ENCODE data around the gene HRH1.
"Not testable (repeated sequence)": the region's sequence is repeated elsewhere in the genome, so short reads cannot be mapped to it uniquely, and the experiment has no call there.

Gene HRH1

GRCh38 chr3:11211531-11212298, 57.4 kb downstream of the HRH1 start:
- no peak for DNase-seq

DNA sequence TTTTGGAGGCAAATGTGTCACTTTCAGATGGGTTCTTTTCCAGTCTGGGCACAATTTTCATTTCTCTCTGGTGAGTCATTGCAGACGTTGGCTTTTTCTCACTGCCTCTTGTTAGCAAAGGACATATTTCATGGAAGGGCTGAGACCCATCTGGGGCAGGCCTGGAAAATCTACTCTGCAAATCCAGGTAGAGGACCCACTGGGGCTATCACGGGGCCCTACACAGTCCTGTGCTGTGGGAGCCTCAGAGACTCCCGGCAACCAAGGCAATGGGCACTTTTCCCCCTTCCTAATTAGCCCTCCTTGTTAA, 58.0 kb downstream of the HRH1 start:
- DNase-seq, result no peak

GRCh38 chr3:11212784-11213183, 58.5 kb downstream of the HRH1 start:
- DNase-seq, result no peak

DNA sequence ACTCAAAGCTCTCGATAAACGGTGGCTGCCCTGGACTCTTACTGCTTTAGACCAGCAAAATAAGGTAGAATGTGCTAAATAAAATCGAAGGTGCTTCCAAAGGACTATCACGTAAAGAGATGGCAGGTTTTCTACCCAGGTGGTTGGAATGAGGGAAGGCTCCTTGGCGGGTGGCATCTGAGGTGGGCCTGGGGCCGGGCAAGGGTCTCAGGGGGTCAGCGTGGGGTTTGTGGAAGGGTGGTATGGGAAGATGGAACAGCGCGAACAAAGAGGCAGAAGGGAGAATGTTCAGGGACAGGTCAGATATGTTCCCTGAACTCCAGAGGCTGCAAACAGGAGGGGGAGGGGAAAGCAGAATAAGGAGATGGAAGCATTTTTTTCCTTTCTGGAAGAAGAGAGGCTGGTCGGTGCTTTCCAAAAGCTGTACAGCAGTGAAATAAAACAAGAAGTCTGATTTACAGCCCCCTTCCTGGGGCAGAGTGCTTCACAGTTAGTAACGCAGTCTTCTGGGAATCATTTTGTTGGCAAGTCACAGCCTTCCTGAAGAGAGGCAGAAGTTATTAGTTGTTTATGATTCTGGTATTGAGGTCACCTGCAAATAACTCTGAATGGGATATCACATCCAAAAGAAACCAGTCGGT, 59.6 kb downstream of the HRH1 start:
- DNase-seq, result no peak

- DNase-seq, result no peak
Observed at GRCh38 chr3:11214451-11214978, 60.2 kb downstream of the HRH1 start.

DNA sequence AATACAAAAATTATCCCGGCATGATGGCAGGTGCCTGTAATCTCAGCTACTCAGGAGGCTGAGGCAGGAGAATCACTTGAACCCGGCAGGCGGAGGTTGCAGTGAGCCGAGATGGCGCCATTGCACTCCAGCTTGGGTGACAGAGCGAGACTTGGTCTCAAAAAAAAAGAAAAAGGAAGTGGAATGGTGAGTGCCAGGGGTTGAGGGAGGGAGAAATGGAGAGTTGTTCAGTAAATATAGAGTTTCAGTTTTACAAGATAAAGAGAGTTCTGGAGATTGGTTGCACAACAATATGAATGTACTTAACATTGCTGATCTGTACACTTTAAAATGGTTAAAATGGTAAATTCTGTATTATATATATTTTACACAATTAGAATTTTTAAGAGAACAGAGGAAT, 63.1 kb downstream of the HRH1 start:
- not testable (repeated sequence) for DNase-seq

DNA sequence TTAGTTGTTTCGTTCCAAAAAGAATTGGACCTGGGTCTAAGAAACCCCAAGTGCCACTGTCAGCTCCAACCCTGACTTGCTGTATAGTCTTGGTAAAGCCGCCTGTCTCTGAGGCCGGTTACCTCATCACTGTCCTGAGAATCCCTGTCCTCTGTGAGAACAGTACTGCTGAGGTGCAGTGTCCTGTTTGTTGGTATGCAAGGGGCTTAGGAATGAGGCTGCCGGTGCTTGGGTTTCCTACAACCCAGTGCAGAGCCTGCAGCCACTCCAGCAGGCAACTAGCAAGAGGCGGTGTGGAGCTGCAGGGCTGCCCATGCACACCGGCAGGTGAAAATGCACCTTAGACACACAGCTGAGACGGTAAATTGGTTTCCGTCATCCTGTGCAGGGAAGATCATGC, 65.9 kb downstream of the HRH1 start:
- peak; percentile 83 for DNase-seq

- no peak for DNase-seq
Observed at GRCh38 chr3:11221818-11222415, 67.6 kb downstream of the HRH1 start.

- DNase-seq, result no peak
Observed at GRCh38 chr3:11224010-11224409, 69.7 kb downstream of the HRH1 start.

- no peak for DNase-seq
Observed at GRCh38 chr3:11224870-11225229, 70.6 kb downstream of the HRH1 start.

- DNase-seq, result no peak
Observed at GRCh38 chr3:11226042-11226370, 71.7 kb downstream of the HRH1 start.

DNA sequence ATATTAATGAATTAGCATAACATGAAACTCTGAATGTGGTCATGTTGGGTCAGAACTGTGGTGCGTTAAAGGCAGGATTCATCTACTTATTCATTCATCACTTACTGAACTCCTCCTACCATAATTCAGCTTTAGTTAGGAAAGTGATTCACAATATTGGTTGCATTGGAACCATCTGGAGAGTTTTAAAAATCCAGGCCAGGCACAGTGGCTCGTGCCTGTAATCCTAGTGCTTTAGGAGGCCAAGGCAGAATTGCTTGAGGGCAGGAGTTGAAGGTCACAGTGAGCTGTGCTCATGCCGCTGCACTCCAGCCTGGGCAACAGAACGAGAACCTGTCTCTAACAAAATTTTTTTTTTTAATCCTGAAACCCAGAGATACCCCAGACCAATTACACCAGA, 73.7 kb downstream of the HRH1 start:
- no peak for DNase-seq

DNA sequence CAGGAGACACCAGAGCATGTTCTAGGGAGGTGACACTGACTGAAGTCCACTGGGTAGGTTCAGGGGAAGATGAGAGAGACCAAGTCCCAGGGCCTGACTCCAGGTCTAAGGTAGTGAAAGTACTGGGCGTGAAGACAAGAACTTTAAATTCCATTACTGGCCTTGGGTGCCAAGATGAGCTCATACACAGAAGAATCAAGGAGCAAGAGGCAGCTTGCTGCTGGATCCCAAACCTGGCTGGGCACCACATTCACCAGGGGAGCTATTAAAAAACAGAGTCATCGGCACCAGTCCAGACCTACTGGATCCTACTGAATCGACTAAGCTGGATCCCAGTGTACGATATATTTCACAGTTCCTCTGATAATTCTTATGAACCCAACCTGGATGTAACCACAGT, 75.8 kb downstream of the HRH1 start:
- DNase-seq, result no peak

DNA sequence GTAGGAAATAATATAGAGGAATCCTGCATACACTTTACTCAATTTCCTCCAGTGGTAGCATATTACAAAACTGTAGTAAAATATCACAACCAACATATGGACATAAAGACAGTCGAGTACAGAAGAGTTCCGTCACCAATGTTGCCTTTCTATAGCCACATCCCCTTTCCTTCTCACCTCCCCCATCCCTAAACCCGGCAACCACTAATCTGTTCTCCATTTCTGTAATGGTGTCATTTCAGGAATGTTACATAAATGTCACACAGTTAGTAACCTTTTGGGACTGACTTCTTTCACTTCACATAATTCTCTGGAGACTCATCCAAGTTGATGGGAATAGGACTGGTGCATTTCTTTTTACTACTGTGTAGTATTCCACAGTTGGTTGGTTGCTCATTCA, 76.5 kb downstream of the HRH1 start:
- DNase-seq, result no peak

DNA sequence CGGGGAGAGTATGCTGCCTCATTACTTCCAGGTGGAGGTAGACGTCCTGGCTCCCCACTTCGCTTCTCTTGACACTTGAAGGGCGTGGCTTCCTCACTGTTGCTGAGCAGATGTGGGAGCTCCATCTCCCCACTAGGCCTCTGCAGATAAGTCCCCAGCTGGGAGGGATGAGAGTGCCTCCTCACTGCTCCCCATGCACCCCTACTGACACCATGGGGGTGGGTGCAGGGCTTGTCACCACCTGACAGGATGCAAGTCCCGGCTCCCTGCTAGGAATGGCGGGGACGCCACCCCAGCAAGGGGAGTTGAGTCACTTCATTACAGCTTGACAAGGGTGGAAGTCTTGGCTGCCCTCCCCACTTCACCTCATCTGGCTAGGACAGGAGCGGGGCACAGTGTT, 81.1 kb downstream of the HRH1 start:
- no peak for DNase-seq

DNA sequence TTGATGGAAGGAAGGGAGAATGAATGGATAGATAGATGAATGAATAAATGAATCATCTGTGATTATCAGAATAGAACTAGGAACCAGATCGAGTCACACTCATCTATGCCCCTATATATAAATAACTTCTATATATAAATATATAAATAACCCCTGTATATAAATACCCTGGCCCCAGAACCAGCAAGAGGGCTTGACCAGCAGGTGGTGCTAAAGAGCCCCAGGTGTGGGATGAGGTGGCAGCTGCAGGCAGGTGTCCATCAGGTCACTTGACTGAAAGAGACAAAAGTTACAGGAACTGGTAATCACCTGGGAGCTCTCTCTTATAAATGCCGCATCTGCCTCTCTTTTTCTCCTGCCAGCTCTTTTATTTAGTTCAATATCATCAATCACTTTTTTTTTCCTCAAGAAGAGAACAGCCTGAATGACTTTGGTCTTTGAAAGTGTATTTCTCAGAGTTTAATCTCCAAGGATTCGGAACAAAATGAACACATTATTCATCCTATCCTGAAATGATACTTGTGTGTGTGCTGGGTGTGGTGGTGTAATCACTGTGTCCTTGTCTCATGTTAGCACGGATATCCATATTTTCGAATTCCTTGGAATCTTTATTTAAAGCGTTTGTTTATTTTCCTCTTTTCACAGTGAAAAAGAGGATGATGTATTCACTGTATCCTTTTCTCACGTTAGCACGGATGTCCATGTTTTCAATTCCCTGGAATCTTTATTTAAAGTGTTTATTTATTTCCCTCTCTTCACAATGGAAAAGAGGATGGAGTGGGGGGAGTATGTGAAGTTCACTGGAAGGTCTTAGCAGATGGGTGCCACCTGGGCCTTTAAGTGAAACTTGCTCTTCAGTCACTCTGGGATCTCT, 82.5 kb downstream of the HRH1 start:
- DNase-seq, result peak; percentile 86

- no peak for DNase-seq
Observed at GRCh38 chr3:11238060-11238459, 83.8 kb downstream of the HRH1 start.

DNA sequence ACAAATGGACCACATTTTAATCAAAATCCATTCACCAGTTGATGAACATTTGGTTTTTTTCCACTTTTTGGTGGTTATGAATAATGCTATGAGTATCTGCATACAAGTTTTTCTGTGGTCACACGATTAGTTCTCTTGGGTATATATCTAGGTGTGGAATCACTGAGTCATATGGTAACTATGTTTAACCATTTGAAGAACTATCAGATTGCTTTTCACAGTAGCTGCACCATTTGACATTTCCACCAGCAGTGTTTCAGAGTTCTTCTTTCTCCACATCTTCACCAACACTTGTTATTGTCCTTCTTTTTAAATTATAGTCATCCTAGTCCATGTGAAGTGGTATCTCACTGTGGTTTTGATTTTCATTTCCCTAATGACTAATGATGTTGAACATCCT, 84.6 kb downstream of the HRH1 start:
- no peak for DNase-seq

DNA sequence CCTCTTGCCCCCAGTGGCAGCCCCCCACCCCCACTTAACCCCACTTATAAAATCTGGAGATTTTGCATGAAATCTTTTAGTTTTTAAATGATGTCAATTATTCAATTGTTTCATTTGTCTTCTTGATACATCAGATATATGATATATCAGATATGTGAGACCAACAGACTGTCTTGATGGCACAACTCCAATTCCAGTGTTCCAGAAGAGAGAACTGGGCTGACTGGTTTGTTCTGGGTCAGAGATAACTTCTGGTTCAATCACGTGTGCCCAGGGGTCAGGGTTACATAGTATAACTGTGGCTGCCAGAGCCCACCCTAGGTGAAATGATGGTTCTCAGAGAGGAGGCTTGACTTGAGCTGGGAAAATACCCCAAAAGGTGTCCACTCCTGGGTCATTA, 85.5 kb downstream of the HRH1 start:
- DNase-seq, result no peak

GRCh38 chr3:11240496-11240895, 86.2 kb downstream of the HRH1 start:
- no peak for DNase-seq

DNA sequence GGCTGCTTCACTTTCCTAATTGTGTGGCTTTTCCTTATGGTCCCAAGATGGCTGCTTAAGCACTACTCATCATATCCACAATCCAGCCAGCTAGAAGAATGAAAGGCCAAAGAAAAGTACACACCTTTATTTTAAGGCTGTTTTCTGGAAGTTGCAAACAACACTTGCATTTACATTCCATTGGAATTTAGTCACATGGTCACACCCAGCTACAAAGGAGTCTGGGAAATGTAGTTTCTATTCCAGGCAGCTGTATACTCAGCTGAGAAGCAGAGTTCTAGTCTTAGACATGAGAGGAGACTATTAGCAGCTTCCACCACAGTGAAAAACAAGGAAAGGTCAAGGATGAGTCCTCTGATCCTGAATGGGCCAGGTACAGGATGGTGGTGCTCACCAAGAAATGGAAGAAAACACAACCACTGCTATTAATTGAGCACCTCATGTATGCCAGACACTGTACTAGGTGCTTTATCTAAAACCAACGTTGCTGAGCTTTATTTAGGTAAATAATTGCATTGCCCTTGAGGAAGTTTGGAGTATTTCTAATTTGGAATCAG, 89.9 kb downstream of the HRH1 start:
- no peak for DNase-seq

DNA sequence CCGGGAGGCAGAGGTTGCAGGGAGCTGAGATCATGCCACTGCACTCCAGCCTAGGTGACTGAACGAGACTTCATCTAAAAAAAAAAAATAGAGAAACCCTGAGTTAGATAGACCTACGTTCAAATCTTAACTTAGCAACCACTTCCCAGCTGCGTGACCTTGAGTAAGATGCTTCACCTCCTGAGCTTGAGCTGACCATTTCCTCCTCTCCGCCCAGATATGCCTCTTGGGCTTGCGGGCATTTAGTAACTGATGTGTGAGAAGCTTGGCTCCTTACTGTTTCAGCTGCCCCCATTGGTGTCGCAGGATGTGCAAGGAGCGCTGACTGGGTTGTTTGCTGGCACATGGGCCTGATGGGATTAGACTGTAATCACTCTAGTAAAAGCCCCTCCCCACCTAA, 91.0 kb downstream of the HRH1 start:
- no peak for DNase-seq
